HG02623 (cell line): ENCODE data around the gene CADM2.

ENCODE experiments used
- ATAC-seq: cut with Tn5 transposase; IDR thresholded peaks from one replicate; pipeline ENCODE4 v1.9.1; 2021; ENCODE audit warnings: moderate library complexity; ENCODE audit not compliant: unreplicated experiment

The CADM2 gene

DNA sequence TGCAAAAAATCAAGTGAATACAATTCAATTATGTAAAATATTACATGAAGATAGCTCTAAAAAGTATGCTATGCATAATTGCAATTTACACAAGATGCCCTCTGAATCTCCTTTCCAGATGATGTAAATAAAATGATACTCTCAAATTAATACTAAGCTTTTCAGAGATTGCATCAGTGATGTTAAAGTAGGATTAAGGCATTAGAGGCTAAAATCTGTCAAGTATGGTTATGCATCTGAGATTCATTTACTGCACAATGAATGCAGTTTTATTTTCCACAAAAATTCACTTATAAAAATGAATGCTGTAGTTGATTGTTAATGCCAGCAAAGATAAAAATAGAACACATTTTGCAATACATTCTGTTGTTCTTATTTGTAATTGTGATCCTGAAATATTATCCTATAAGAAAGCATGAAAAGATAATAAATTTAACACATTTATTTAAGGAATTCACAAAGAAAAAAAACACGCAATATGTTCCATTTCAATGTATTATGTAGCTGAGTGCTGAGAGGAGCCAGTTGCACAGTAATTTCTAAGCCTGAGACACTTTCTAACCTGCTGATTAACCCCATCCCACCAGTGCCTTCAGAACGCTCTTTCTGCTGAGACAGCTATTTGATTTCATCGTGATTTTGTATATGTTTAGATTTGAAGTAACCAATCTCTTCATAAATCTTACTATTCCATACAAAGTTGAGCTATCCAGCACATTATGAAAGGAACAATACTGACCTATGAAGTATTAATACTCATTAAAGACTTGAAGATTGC lies 224.4 kb downstream of the CADM2 start:
- ATAC-seq: no peak

DNA sequence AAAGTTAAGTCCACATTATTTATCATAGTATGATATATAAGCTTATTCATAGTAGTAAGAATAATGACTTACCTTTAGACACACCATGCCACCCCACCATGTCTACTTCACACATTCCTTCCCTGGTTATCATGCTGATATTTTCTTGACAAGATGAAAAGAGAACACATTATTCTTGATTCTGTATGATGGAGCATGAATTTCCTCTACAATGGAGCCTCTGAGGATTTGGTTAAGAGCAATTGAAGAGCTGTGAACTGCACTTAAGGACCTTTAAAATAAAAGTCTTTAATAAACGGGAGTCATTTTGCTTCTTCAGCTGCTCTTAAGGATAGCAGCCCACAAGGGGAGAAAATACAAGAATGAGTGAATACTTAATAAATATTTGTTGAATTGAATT lies 226.7 kb downstream of the CADM2 start:
- ATAC-seq: no peak

DNA sequence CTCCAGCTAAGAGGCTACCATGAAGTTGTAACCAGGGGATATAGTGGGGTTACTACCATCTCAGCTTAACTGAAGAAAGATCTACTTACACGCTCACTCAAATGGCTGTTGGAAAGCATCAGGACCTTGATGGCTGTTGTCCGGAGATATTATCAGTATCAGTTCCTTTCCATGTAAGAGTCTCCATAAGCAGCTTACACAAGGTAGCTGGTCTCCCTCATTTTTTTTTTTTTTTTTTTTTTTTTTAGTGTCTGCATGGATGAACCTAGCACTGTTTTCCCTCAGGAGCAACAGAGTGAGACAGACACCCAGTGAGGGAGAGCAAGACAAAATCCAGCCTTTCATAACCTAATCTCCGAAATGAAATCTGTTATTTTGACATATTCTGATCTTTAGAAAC lies 230.9 kb downstream of the CADM2 start:
- ATAC-seq: no peak

DNA sequence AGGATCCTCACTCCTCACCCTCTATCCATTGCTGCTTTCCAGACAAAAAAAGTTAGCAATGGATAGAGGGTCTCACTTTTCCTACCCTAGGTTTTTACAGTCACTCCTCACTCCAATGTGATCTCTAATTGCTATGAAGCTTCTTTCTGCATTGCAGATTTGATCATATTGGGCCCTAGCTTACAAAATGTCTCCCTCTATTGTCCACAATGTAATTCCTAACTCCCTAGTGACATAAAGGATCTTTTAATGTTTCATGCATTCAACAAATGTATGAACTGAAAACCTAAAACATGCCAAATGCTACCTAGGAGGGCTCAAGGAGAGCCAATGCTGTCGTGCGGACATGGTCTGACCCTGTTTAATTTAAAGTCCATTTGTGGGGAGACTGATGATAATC lies 234.8 kb downstream of the CADM2 start:
- no peak for ATAC-seq

DNA sequence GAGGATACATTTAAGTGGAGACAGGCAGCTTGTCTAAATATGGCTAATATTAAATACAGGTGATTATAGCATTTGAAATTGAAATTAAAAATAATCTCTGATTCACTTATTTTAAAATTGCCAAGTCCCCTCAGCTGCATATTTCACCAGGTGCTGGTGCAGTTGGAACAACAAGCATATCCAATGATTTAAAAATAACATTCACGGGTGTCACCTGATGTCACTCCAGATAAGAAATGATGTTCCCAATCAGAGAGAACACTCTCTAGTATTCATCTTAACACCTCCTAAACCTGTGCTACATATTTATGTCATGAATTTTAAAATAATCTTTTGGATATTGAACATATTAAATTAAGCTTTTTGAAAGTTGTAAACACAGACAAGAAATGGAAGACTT lies 249.9 kb downstream of the CADM2 start:
- no peak for ATAC-seq

DNA sequence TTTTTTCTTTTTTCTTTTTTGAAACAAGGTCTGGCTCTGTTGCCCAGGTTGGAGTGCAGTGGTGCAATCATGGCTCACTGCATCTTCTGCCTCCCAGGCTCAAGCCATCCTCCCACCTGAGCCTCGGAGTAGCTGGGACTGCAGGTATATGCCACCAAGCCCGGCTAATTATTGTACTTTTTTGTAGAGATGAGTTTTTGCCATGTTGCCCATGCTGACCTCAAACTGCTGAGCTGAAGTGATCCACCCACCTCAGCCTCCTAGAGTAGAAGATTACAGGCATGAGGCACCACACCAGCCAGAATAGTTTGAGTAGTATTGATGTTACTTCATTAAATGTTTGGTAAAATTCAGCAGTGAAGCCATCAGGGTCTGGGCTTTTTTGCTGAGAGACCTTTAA lies 251.8 kb downstream of the CADM2 start:
- ATAC-seq: no peak

DNA sequence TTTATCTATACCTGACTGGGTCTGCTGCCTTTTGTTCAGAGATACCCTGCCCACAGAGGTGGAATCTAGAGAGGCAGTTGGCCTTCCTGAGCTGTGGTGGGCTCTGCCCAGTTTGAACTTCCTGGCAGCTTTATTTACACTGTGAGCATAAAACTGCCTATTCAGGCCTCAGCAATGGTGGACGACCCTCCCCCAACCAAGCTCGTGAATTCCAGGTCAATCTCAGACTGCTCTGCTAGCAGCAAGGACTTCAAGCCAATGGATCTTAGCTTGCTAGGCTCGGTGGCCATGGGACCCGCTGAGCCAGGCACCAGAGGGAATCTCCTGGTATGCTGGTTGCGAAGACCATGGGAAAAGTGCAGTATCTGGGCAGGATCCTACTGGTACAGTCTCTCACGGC lies 270.2 kb downstream of the CADM2 start:
- ATAC-seq: no peak

DNA sequence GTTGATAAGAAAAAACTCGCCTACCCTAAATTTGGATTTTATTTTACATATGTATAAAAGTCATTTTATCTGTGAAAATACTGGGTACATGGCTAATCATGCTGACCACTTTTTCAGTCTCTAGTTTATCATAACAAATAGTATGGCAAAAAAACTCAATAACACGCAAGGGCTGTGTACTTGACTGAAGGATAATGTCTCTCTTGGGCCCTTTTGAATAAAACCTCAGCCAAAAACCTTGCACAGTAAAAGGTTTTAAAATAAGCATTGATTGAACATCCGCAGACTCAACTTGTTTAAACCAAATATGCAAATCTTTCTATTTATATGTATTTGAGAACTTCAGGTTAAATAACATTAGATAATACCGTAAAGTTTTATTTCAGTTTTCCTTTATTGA lies 285.3 kb downstream of the CADM2 start:
- no peak for ATAC-seq

DNA sequence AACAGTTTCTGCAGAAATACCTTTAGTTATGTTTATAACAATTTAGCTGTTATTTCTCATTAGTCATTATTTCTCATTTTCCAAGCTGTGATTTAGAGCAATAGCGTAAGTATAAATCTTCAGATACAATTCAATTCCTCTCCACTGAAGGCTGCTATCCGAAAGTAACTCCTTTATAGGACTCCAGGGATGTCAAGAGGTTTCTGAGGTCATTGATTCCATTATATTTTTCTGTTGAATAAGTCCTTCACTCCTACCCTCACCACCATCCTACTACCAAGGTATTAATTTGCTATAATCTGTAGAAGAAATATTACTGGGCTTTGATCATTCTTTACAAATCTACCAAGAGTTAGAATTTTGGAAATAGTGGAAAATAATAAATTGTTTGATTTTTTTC lies 285.7 kb downstream of the CADM2 start:
- ATAC-seq: no peak

DNA sequence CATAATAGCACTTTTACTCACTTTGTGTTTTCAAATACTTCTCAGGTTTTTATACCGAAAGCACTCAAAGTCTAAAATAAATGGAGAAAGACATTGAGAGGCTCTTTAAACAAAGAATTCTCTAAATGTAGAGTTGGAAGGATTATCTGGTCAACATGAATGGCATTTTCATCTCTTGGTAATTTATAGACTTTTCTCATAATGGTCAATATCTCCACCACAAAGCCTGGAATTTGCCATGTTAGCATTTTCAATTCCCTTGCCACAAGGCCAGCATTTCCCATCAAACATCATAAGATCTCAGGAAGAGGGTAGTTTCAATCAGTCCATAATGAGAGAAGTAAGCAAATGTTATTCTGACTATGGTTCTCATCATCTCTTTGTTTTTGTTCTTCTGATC lies 293.0 kb downstream of the CADM2 start:
- ATAC-seq: no peak

DNA sequence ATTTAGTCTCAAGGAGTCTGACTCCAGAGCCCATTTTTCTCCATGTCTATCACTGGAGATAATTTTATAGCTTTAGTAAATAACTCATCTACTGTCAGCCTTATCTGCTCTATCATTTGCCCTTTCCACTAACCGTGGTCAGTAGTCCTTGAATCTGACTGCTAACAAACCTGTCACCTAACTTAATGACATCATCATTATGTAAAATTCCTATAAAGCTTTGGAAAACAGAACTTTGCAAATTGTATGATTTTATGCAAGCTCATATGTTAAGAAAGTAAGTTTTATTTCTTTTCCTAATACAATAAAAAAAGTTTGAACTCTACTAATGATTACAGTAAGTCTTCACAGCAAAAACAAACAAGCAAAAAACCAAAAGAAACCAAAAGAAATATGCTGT lies 293.9 kb downstream of the CADM2 start:
- no peak for ATAC-seq

DNA sequence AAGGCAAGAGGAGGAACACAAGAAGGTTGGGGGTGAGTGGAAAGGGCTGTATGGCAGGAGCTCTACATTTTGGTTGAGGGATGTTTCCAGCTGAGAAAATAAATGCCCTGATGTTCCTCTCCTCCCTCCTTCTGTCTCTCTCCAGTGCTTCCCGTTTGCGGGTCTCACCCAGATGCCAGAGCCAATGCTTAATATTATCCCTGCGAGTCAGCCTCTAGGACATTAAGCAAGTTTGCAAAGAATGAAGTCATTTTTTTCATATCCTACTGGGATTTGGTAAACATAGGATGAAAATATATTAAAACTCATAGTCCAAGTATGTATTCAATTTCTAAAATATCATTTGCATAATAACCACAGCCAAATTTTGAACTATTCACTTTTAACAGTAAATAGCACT lies 295.9 kb downstream of the CADM2 start:
- no peak for ATAC-seq

DNA sequence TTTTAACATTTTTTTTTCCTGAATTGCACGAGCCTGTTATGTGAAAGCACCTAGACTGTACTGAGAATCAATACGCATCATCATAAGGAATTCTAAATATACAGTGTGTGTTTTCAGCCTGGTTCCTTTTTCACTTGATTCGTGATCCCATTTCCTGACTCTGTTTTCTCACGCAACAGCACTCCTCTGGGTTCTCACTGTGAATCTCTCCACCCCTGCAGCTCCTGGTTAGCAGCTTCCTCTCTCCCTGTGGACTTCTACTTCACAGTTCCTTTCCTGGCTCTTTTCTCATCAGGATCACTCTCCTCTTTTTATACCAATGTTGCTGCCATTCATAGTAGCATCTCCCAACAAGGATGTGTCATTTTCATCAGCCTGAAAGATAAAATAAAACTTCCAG lies 297.2 kb downstream of the CADM2 start:
- ATAC-seq: no peak

DNA sequence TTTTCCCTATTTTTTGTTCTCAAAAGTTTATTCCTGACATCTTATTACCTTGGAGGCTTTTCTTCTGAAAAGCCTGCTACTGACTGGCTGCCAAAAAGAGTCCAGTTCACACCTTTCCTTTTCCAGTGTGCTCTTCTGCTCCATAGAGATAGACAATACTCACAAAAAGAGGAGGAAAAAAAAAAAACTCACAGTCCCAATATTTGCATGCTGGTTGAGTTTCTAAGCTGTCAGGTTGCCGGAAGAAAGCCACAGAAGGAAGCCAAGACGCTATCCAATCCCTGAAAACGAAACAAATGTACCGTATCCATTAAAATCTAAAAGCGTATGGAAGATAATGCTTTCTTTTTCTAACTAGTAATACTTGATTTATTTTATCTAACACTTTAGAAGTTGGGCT lies 299.5 kb downstream of the CADM2 start:
- no peak for ATAC-seq

DNA sequence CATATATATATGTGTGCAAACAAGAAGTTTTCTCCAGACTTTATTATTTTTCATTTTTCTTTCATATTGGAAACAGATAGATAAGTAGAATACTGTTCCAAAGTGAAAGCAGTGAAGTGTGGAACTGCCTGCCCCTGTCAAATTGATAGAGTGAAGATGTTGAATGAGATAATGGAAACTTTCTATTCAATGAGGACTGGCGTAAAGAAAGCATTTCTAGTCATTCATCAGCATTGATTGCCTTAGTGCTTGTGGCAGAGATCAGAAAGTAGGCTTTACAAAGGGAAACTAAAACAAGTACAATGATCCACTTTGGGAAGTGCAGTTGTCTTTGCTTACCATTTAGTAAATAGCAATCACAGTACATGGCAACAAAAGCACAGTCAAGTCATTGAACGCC lies 300.0 kb downstream of the CADM2 start:
- no peak for ATAC-seq

DNA sequence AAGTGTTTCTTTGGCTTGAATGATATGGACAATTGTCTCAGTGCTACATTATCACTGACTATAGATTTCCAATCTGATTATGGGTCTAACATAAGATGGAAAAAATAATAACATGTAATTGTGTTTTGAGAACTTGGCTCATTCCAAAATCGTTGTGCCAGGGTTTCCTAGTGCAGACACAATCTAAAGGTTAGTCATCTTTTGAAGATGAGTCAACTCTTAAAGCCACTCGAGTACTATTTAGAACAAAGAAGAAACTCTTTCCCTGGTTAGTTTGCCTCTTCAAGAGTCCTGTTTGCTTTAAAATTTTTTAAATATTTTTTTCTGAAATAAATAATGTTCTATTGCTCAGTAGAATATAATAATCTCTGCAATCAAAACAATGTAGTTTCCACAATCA lies 301.0 kb downstream of the CADM2 start:
- no peak for ATAC-seq

DNA sequence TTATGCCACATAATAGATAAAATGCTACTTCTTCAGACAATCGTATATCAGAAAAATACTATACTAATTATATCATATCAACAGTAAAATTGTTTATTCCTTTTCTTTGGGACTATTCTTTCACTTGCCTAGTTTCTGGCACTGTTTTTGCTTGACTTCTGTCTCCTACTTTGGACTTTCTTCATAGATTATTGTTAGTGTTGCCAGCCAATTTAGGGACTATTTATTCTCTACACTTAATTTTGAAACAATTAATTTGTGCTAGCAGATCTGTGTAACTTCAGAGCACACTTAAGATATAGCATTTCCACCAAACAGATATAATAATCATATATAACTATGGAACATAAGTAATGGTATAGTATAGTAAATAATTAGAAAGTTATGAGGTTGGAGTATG lies 305.6 kb downstream of the CADM2 start:
- no peak for ATAC-seq

DNA sequence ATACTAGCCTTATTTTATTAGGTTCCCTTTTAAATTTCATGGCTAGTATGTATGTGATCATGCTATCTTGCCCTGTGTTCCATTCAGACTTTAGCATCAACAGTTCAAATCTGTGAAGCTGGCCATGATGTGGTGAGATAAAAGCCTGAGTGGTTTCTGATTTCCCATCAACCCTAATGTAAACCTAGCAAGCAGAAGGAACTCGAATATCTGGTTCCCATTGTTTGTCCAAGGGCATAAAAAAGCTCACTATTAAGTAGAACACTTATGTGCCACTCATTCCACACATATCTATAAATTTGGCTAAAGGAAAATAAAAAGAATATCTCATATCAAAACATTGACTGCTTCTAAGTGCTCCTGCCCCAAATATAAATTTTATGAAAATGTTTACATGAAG lies 311.7 kb downstream of the CADM2 start:
- no peak for ATAC-seq

DNA sequence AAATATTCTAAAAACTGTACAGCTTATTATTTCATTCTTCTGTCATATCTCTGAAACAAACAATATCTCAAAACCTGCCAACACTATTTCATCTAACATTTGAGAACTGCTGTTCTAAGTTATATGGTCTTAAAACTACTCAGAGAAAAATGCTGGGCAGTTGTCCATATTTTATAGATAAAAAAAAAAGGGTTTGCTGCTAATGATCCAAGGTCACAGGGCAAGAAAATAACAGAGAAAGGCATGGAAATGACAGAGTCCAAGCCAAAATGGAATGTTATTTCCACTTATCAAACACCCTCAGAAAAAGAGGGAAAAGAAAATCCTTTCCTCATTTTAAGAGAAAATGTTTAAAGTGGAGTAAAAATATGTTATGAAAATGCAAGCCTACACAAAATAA lies 313.1 kb downstream of the CADM2 start:
- ATAC-seq: no peak

DNA sequence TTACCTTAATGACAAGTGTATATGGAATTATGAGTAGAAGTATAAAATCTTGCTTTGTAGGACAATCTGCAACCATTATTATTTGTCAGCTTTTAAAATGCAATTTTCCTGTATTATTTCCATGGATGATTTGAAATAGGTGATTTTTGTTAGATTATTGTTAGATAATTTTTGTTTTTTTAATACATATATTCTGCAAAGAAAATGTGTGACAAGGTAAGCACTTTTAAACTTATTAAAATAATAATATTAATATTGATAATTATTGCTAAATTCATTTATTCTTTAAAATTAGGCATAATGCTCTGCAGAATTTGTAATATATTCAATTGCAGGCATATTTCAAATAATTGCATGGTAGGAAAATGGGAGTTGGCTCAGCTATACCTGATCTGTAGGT lies 329.5 kb downstream of the CADM2 start:
- ATAC-seq: no peak

DNA sequence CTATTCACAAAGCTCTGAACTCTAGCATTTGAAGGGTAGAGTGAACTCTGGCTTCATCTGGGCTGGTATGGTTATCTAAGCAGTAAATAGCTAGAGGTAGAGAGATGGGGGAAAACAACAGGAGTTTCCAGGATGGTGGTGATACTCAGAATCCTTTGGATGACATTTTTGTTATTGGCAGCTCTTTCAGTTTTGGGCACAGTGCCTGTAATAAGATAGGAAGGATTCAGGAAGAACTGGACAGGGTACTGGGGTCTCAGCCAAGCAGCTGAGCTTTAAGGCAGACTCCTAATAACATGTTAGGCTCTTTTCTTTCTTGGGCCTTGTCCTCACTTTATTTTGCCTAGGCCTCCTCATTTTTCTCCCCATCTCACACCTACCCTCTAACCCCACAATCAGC lies 338.5 kb downstream of the CADM2 start:
- no peak for ATAC-seq

DNA sequence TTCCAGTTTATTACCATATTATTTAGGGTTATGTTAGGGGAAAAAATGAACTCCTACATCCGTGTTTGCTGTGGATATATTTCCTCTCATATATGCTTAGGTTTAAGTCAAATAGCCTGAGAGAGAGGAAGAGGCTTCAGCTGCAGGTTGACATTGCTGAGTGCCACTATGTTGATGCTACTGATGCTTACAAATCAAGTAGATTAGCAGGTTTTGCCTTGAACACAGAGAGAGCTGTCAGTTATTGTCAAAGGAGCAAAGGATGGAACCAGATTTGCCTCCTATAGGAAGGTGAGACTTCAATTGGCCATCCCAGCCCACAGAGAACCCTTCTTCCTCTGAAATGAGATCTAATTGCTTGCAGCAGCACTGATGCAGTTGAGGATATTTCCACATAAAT lies 339.2 kb downstream of the CADM2 start:
- no peak for ATAC-seq

DNA sequence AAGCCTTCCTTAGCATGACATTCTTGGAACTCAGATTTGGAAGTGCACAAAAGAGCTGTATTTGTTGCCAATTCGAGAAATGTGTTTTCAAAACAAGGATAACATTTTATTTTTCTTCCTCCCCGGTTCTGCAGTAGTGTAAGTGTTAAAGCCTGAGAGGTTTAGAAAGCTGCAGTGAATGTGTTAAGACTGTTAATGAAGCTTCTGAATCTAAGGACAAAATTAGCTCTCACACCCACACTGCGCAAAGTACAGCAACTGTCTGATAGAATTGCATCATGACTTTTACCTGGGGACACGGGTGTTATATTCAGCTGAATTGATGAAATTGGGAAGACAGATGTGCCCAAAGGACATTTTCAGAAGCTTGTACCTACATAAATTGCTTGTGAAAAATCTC lies 344.4 kb downstream of the CADM2 start:
- no peak for ATAC-seq
